Fibroblast of lung (primary cell): ENCODE data around the gene SRPK3. TPM values are rescaled to one million over a fixed set of nuclear protein-coding genes. Genes with fewer than 3 reads are reported as not detected.

Experiments used
- DNase-seq, 2 donors: peaks; one replicate each; pipeline versions ENCODE4 v3.0.0 to v3.0.0-alpha.2; 2010; ENCODE audit warnings: low read depth in 2 of 2
- H2AFZ ChIP-seq: 2 replicates; pipeline ENCODE4 v1.5.1; 2012; ENCODE audit warnings: low read length, control low read depth, inconsistent platforms
- H3K27ac ChIP-seq: 2 replicates; pipeline ENCODE4 v1.5.1; 2011; ENCODE audit warnings: low read length, control low read depth; ENCODE audit not compliant: insufficient read depth
- H3K27me3 ChIP-seq: 2 replicates; pipeline ENCODE4 v1.5.1; 2011; ENCODE audit warnings: mild to moderate bottlenecking, low read length; ENCODE audit not compliant: control insufficient read depth, insufficient read depth
- H3K36me3 ChIP-seq: 2 replicates; pipeline ENCODE4 v1.5.1; 2011; ENCODE audit warnings: low read length; ENCODE audit not compliant: control insufficient read depth, insufficient read depth
- H3K4me1 ChIP-seq: 2 replicates; pipeline ENCODE4 v1.5.1; 2011; ENCODE audit warnings: low read length; ENCODE audit not compliant: control insufficient read depth, insufficient read depth; ENCODE audit errors: extremely low read depth
- H3K4me2 ChIP-seq: 2 replicates; pipeline ENCODE4 v1.5.1; 2011; ENCODE audit warnings: low read length, control low read depth; ENCODE audit not compliant: insufficient read depth; ENCODE audit errors: extremely low read depth
- H3K4me3 ChIP-seq, 4 experiments: fragments of 200-600 bp in 1 of 4; sonication (generic) in 1 of 4; replicated peaks in 1 of 4; 2 replicates each; pipeline ENCODE4 v1.5.1; 2011 to 2016; ENCODE audit warnings: low read length in 4 of 4, low read depth in 3 of 4, mild to moderate bottlenecking in 3 of 4, control low read depth in 2 of 4, inconsistent platforms in 1 of 4, mixed read lengths in 1 of 4; ENCODE audit not compliant: insufficient read depth in 1 of 4; ENCODE audit errors: control extremely low read depth in 1 of 4
- H3K79me2 ChIP-seq: 2 replicates; pipeline ENCODE4 v1.5.1; 2012; ENCODE audit warnings: mild to moderate bottlenecking, low read length, inconsistent platforms; ENCODE audit not compliant: control insufficient read depth, insufficient read depth
- H3K9ac ChIP-seq: 2 replicates; pipeline ENCODE4 v1.5.1; 2011; ENCODE audit warnings: mild to moderate bottlenecking, low read length, control low read depth; ENCODE audit not compliant: insufficient read depth
- H3K9me3 ChIP-seq: 2 replicates; pipeline ENCODE4 v1.5.1; 2012; ENCODE audit warnings: low read depth, low read length; ENCODE audit not compliant: control insufficient read depth, insufficient read depth
- H4K20me1 ChIP-seq: 2 replicates; pipeline ENCODE4 v1.5.1; 2011; ENCODE audit warnings: low read length; ENCODE audit not compliant: control insufficient read depth, insufficient read depth; ENCODE audit errors: extremely low read depth
- EZH2 ChIP-seq: IDR thresholded peaks from 2 replicates; pipeline ENCODE4 v1.5.1; 2012; ENCODE audit warnings: low read length, control low read depth, mild to moderate bottlenecking; ENCODE audit errors: missing control alignments
- polyA plus RNA-seq, 2 donors: library from polyadenylated mRNA; depleted of rRNA in 1 of 2; stranded (reverse) in 1 of 2; unstranded in 1 of 2; fragments of >200 nt; gene quantifications; 2 replicates each; pipeline ENCODE4 v1.2.1, GENCODE V29; 2011 to 2012; ENCODE audit warnings: missing spikeins in 1 of 2
- total RNA-seq: library from RNA; depleted of rRNA; stranded (reverse); fragments of >200 nt; gene quantifications from 2 replicates; pipeline ENCODE4 v1.2.1, GENCODE V29; 2014
- TF ChIP-seq, protein P1 (sequence below), 2 donors: IDR thresholded peaks in 1 of 2; conservative IDR thresholded peaks in 1 of 2; 1 replicate in 1 of 2; 2 replicates in 1 of 2; pipeline ENCODE4 v1.5.1; 2011 to 2012; ENCODE audit warnings: low read length in 2 of 2, control low read depth in 1 of 2, inconsistent platforms in 1 of 2, low read depth in 1 of 2, mild to moderate bottlenecking in 1 of 2

The SRPK3 gene
- total and polyA plus RNA-seq, 2 donors (not counting 1 experiment from before 2014, with no cell fraction given), result 0.40 to 0.83 TPM

DNA sequence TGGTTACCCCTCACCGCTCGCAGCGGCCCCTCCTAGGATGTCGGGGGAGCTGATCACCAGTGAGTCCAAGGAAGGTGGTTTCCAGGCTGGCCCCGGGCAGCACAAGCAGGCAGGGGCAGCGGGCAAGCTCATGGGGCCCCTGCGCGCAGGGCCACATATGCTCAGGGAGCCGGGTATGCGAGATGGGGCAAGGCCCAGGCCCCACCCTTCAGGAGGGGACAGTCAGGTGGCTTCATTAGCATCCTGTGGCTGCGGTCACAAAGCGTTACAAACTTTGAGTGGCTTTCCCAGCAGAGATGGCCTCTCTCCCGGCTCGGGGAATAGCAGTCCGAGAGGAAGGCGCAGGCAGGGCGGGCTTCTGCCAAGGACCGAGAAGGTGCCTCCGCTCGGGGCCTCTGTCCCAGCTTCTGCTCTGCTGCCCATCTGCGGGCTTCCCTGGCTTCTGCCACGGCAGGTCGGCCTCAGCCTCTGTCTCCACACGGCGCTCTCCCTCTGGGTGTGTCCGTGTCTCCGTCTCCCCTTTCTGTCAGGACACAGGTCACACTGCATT is 42.7 kb upstream of the SRPK3 start:
- Histone ChIP-seq H3K9ac (no peak overlapping the region), H3K27me3 (no peaks in the 10 kb centered on the region), H3K9me3 (no peaks in the 10 kb centered on the region), H3K36me3 (no peaks in the 10 kb centered on the region), H3K4me3 (no peak overlapping the region), H4K20me1 (no peaks in the 10 kb centered on the region), H3K79me2 (no peaks in the 10 kb centered on the region), H2AFZ (no peak overlapping the region), H3K4me1 (no peaks in the 10 kb centered on the region), H3K4me2 (no peak overlapping the region), H3K27ac (no peak overlapping the region)
- no peak for TF ChIP-seq EZH2
- TF ChIP-seq, protein P1, sequence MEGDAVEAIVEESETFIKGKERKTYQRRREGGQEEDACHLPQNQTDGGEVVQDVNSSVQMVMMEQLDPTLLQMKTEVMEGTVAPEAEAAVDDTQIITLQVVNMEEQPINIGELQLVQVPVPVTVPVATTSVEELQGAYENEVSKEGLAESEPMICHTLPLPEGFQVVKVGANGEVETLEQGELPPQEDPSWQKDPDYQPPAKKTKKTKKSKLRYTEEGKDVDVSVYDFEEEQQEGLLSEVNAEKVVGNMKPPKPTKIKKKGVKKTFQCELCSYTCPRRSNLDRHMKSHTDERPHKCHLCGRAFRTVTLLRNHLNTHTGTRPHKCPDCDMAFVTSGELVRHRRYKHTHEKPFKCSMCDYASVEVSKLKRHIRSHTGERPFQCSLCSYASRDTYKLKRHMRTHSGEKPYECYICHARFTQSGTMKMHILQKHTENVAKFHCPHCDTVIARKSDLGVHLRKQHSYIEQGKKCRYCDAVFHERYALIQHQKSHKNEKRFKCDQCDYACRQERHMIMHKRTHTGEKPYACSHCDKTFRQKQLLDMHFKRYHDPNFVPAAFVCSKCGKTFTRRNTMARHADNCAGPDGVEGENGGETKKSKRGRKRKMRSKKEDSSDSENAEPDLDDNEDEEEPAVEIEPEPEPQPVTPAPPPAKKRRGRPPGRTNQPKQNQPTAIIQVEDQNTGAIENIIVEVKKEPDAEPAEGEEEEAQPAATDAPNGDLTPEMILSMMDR (conservative IDR thresholded peaks at IDR 0.05 in 1 of 2, IDR thresholded peaks at IDR 0.05 in 1 of 2; ENCODE audit: low read depth in 1 of 2, low read length in 2 of 2), result no peak
- no peak for DNase-seq

DNA sequence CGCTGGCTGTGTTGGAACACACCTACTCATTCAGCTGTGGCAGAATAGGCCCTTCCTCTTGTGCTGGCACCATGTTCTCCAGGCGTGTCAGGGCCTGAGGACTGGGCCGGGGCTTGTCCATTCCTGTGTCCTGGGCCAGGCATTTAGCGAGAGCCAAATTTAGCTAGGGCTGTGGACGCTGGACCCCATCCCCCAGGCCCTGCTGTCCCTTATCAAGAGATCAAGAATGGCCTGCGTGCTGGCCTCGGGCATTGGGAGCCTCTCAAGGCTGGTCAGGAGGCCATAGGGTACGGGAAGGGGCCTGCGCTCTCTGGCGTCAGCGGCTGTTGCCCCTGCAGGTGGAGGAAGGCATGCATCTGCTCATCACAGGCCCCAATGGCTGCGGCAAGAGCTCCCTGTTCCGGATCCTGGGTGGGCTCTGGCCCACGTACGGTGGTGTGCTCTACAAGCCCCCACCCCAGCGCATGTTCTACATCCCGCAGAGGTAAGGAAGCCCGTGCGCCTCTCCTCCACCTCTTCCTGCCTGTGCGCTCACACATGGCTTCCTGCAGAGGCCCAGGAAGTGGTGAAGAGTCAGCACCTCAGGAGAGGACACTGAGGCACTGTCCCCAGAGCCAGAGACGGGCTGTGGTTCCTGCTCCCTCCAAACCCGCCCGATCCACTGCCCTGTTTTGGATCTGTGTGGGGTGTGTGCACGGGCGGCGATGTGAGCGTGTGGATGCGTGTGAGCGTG is 40.9 kb upstream of the SRPK3 start:
- no peak overlapping the region for H3K27ac ChIP-seq
- no peaks in the 10 kb centered on the region for H3K79me2 ChIP-seq
- TF ChIP-seq, protein P1 (conservative IDR thresholded peaks at IDR 0.05 in 1 of 2, IDR thresholded peaks at IDR 0.05 in 1 of 2; ENCODE audit: low read depth in 1 of 2, low read length in 2 of 2), result no peak
- no peak for TF ChIP-seq EZH2
- no peak overlapping the region for H3K4me3 ChIP-seq
- no peaks in the 10 kb centered on the region for H3K36me3 ChIP-seq
- H2AFZ ChIP-seq, result no peak overlapping the region
- H3K4me2 ChIP-seq, result no peak overlapping the region
- no peaks in the 10 kb centered on the region for H3K27me3 ChIP-seq
- no peaks in the 10 kb centered on the region for H4K20me1 ChIP-seq
- H3K9ac ChIP-seq, result no peak overlapping the region
- no peaks in the 10 kb centered on the region for H3K4me1 ChIP-seq
- no peak for DNase-seq
- no peaks in the 10 kb centered on the region for H3K9me3 ChIP-seq

DNA sequence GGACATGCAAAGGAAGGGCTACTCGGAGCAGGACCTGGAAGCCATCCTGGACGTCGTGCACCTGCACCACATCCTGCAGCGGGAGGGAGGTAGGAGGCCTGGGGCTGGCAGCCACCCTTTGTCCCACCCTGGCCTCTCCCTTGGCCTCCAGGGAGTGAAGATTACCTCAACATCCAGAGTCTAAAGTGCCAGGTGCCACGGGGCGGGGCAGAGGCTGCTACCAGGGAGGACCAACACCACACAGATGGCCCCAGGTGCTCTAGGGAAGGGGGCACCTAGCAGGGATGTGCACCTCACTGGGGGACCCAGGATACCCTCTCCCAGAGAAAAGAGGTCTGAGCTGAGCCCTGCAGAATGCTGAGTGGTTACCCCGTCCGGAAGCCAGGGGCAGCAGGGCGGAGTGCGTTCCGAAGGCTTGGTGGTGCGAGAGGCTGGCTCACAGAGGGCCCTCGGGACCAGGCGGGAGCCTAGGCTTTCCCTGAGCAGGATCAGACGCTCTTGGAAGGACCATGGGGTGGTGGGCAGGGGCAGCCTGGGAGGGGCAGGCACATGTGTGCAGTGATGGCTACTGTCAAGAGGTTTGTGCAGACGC is 40.1 kb upstream of the SRPK3 start:
- no peaks in the 10 kb centered on the region for H4K20me1 ChIP-seq
- no peak overlapping the region for H3K4me3 ChIP-seq
- no peaks in the 10 kb centered on the region for H3K79me2 ChIP-seq
- TF ChIP-seq EZH2, result no peak
- TF ChIP-seq, protein P1 (conservative IDR thresholded peaks at IDR 0.05 in 1 of 2, IDR thresholded peaks at IDR 0.05 in 1 of 2; ENCODE audit: low read depth in 1 of 2, low read length in 2 of 2), result no peak
- H3K36me3 ChIP-seq, result no peaks in the 10 kb centered on the region
- H3K27me3 ChIP-seq, result no peaks in the 10 kb centered on the region
- H2AFZ ChIP-seq, result no peak overlapping the region
- H3K4me2 ChIP-seq, result no peak overlapping the region
- H3K27ac ChIP-seq, result no peak overlapping the region
- no peak for DNase-seq
- no peaks in the 10 kb centered on the region for H3K4me1 ChIP-seq
- H3K9me3 ChIP-seq, result no peaks in the 10 kb centered on the region
- H3K9ac ChIP-seq, result no peak overlapping the region
